Measurements from ENCODE around the gene SUPT6H.

GRCh38 chr17:28745786-28746411 is 83.9 kb downstream of the SUPT6H start:
- TF ChIP-seq, protein P1, sequence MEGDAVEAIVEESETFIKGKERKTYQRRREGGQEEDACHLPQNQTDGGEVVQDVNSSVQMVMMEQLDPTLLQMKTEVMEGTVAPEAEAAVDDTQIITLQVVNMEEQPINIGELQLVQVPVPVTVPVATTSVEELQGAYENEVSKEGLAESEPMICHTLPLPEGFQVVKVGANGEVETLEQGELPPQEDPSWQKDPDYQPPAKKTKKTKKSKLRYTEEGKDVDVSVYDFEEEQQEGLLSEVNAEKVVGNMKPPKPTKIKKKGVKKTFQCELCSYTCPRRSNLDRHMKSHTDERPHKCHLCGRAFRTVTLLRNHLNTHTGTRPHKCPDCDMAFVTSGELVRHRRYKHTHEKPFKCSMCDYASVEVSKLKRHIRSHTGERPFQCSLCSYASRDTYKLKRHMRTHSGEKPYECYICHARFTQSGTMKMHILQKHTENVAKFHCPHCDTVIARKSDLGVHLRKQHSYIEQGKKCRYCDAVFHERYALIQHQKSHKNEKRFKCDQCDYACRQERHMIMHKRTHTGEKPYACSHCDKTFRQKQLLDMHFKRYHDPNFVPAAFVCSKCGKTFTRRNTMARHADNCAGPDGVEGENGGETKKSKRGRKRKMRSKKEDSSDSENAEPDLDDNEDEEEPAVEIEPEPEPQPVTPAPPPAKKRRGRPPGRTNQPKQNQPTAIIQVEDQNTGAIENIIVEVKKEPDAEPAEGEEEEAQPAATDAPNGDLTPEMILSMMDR (IDR thresholded peaks at IDR 0.05), result no peak
- TF ChIP-seq, protein P2, sequence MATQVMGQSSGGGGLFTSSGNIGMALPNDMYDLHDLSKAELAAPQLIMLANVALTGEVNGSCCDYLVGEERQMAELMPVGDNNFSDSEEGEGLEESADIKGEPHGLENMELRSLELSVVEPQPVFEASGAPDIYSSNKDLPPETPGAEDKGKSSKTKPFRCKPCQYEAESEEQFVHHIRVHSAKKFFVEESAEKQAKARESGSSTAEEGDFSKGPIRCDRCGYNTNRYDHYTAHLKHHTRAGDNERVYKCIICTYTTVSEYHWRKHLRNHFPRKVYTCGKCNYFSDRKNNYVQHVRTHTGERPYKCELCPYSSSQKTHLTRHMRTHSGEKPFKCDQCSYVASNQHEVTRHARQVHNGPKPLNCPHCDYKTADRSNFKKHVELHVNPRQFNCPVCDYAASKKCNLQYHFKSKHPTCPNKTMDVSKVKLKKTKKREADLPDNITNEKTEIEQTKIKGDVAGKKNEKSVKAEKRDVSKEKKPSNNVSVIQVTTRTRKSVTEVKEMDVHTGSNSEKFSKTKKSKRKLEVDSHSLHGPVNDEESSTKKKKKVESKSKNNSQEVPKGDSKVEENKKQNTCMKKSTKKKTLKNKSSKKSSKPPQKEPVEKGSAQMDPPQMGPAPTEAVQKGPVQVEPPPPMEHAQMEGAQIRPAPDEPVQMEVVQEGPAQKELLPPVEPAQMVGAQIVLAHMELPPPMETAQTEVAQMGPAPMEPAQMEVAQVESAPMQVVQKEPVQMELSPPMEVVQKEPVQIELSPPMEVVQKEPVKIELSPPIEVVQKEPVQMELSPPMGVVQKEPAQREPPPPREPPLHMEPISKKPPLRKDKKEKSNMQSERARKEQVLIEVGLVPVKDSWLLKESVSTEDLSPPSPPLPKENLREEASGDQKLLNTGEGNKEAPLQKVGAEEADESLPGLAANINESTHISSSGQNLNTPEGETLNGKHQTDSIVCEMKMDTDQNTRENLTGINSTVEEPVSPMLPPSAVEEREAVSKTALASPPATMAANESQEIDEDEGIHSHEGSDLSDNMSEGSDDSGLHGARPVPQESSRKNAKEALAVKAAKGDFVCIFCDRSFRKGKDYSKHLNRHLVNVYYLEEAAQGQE (IDR thresholded peaks at IDR 0.05), result no peak
- no peak for TF ChIP-seq HOXB13 (CRISPR knock-in tag; IDR thresholded peaks at IDR 0.05; ENCODE audit: low read depth)
- TF ChIP-seq POLR2A (IDR thresholded peaks at IDR 0.05; ENCODE audit: low read length), result 0 out of 2 replicates have a peak, but pooled peaks have one; percentile 9
- TF ChIP-seq ZNF302 (CRISPR knock-in tag; IDR thresholded peaks at IDR 0.05), result no peak
- no peak for TF ChIP-seq EHMT2 (IDR thresholded peaks at IDR 0.05; ENCODE audit: low read depth)
- TF ChIP-seq RAD21 (conservative IDR thresholded peaks at IDR 0.05 in 1 of 2, IDR thresholded peaks at IDR 0.05 in 1 of 2), result no peak
- TF ChIP-seq KDM1A (IDR thresholded peaks at IDR 0.05; ENCODE audit: low read depth), result no peak
- TF ChIP-seq POLR2AphosphoS2 (conservative IDR thresholded peaks at IDR 0.05; ENCODE audit: low read length), result no peak; the same call in 1 of the 2 replicates
- TF ChIP-seq SREBF2 (IDR thresholded peaks at IDR 0.05), result no peak
- TF ChIP-seq CHD4 (IDR thresholded peaks at IDR 0.05; ENCODE audit: borderline replicate concordance), result no peak
- TF ChIP-seq RCOR1 (IDR thresholded peaks at IDR 0.05; ENCODE audit: low read depth, low read length), result no peak

Data from A549 (cell line).